T-helper 2 cell (primary cell): ENCODE results near the gene SLC35D3.
"Not testable (repeated sequence)": the region's sequence is repeated elsewhere in the genome, so short reads cannot be mapped to it uniquely, and the experiment has no call there.

ENCODE experiments used
- DNase-seq, 5 experiments: peaks; one replicate each; pipeline versions ENCODE4 v3.0.0 to v3.0.0-alpha.2; 2012 to 2022

SLC35D3 gene

GRCh38 chr6:136967876-136968752, 46.0 kb downstream of the SLC35D3 start:
- DNase-seq = peak; percentile 14 to 68 (median 26)

- DNase-seq = no peak
Measured at GRCh38 chr6:136968837-136969236, 46.7 kb downstream of the SLC35D3 start.

- no peak for DNase-seq
Measured at GRCh38 chr6:136969433-136969832, 47.3 kb downstream of the SLC35D3 start.

- no peak for DNase-seq
Measured at GRCh38 chr6:136969930-136970329, 47.8 kb downstream of the SLC35D3 start.

GRCh38 chr6:136971609-136972008, 49.5 kb downstream of the SLC35D3 start:
- DNase-seq = no peak

GRCh38 chr6:136973781-136974180, 51.7 kb downstream of the SLC35D3 start:
- not testable (repeated sequence) for DNase-seq
